ENCODE results near the gene CABCOCO1. TPM values are rescaled to one million over a fixed set of nuclear protein-coding genes. Genes with fewer than 3 reads are reported as not detected.

The CABCOCO1 gene
- total and polyA plus RNA-seq, 9 of the 15 experiments (the other 6 are each of a cell fraction or from before 2014, with no cell fraction given) = 0.04 TPM; not detected in 8

- no TSS peak for BruUV-seq (replicated peaks)
- no peaks in the 10 kb centered on the region for H3K9me1 ChIP-seq (ENCODE audit: control insufficient read depth, insufficient read depth, low read length)
- ATAC-seq = no peak
- DNase-seq (ENCODE audit: extremely low read depth in 1 of 4, low spot score in 3 of 4) = no peak
- CTCF ChIA-PET (ENCODE audit: low intra/inter-chr PET ratio) = no interaction called here
- intact Hi-C loops (cut with micrococcal nuclease) (no loop called here), in situ Hi-C loops (cut with MboI) (no loop called here)
- no peaks in the 10 kb centered on the region for H3K36me3 ChIP-seq (ENCODE audit: control insufficient read depth, insufficient read depth, low read length)
- no peak overlapping the region for H3K27ac ChIP-seq (ENCODE audit: extremely low read depth, low read depth, low read length)
- no peak overlapping the region for H3K4me3 ChIP-seq
- 0 out of 5 replicates have a peak, but pooled peaks cover 0 to 2% of the 10 kb centered on the region in 2 experiments for H3K4me1 ChIP-seq (replicated peaks in 1 of 2; ENCODE audit: control insufficient read depth in 2 of 2, insufficient read depth in 2 of 2, low read length in 2 of 2)
- H3K79me2 ChIP-seq (ENCODE audit: control insufficient read depth, insufficient read depth, low read length) = no peaks in the 10 kb centered on the region
- H3K9ac ChIP-seq (ENCODE audit: insufficient read depth in 1 of 2, low read depth in 2 of 2, low read length in 2 of 2) = no peak overlapping the region
- no peaks in the 10 kb centered on the region for H4K20me1 ChIP-seq (replicated peaks; ENCODE audit: control insufficient read depth, insufficient read depth, low read length)
- no peak overlapping the region for H2AFZ ChIP-seq (ENCODE audit: low read depth, low read length)
- no peak overlapping the region for H3K4me2 ChIP-seq (ENCODE audit: insufficient read depth, low read length)
- no peak for FAIRE-seq
- H3K27me3 ChIP-seq (ENCODE audit: control insufficient read depth in 2 of 2, insufficient read depth in 2 of 2, low read length in 2 of 2) = no peaks in the 10 kb centered on the region
- 17% methylated on average over 2 of the region's 2 CpGs for WGBS (ENCODE audit: insufficient coverage, low coverage, missing lambda C conversion rate)
- H3K9me3 ChIP-seq (replicated peaks; ENCODE audit: control insufficient read depth, insufficient read depth, low read depth, low read length) = no peaks in the 10 kb centered on the region
- POLR2A ChIA-PET = no interaction called here
- TF ChIP-seq ZBTB11 (CRISPR knock-in tag; IDR thresholded peaks at IDR 0.05) (no peak), STAT5B (CRISPR knock-in tag; IDR thresholded peaks at IDR 0.05) (no peak), ZNF143 (CRISPR knock-in tag; IDR thresholded peaks at IDR 0.05) (no peak), DEAF1 (CRISPR knock-in tag; IDR thresholded peaks at IDR 0.05) (no peak), SRSF1 (IDR thresholded peaks at IDR 0.05; ENCODE audit: low read depth, low read length) (no peak), SMARCE1 (IDR thresholded peaks at IDR 0.05) (no peak), ZNF785 (CRISPR knock-in tag; IDR thresholded peaks at IDR 0.05) (no peak), HMGXB4 (CRISPR knock-in tag; IDR thresholded peaks at IDR 0.05) (no peak), GATAD2B (IDR thresholded peaks at IDR 0.05; ENCODE audit: borderline replicate concordance) (no peak), SIN3A (IDR thresholded peaks at IDR 0.05; ENCODE audit: borderline replicate concordance in 2 of 2, control insufficient read depth in 1 of 2, low read depth in 2 of 2, low read length in 2 of 2) (no peak), HNRNPK (IDR thresholded peaks at IDR 0.05; ENCODE audit: low read depth, low read length, poor library complexity, severe bottlenecking) (no peak), MLLT1 (IDR thresholded peaks at IDR 0.05) (no peak), KAT8 (IDR thresholded peaks at IDR 0.05; ENCODE audit: low read depth) (no peak), WHSC1 (IDR thresholded peaks at IDR 0.05; ENCODE audit: low read length) (no peak)
These were observed 9.0 kb upstream of the CABCOCO1 start for GRCh38 chr10:61653699-61654098.

Data from K562 (cell line).